Measurements from ENCODE around the gene ACKR4.

The ACKR4 gene

DNA sequence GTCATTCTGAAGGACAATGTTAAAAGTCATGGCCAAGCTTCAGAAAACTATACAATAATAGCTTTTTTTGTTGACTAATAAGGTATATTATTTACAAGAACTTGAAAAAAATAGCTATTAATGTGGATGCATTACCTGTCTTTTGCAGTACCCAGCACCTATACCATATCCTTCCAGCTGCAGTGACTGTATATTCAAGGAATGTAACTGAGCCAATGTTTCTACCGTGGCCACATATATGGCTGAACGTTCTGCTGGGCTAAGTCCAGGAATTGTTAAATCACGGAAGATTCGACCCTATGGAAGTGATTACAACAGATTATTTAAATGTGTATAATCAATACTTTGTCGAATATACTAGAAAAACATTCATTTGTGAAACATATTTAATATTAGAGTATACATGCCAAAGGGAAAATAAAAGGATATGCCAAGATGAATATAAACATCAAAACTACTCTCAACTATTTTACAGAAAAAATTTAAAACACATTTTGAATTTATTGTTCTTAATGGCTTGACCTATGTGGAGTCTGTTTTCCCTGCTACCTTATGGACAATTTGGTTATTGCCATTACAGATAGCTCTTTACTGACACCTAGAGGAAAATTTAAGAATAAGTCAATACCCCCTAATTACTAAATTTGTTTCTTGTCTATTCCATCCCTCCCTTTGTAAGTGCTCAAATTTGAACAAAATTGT, 44.9 kb downstream of the ACKR4 start:
- peak; percentile 73 for DNase-seq (ENCODE audit: low spot score)

DNA sequence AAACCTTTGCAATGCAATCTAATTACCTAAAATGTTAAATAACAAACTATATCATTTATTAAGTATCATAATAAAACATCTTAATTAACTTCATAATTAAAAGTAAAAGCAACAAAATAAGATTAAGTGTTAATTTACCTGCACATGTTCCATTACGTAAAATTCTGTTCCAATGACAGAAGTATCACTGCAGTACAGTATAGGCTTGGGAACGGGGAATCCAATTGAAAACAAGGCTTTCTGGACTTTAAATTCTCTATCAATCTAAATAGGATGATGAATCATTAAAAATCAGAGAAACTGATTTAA, 45.4 kb downstream of the ACKR4 start:
- DNase-seq (ENCODE audit: low spot score), result no peak

DNA sequence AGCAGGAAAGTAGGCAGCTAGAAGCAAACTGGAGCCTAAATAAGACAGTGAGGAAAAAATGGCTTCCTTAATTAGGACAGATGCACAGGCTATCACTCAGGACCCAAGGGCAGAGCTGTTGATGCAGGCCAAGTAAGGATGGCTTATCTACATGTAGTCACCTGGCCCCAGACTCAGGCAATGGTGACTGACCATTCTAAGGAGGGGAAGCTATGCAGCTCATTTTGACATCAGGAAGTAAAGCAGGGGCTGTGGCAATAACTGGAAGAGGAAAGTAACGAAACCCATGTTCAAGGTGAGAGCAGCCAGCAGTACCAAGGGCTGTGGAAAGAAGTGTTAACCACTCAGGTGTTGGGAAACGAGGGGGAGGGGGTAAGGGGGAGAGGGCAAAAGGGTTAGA, 46.3 kb downstream of the ACKR4 start:
- DNase-seq (ENCODE audit: low spot score), result no peak

DNA sequence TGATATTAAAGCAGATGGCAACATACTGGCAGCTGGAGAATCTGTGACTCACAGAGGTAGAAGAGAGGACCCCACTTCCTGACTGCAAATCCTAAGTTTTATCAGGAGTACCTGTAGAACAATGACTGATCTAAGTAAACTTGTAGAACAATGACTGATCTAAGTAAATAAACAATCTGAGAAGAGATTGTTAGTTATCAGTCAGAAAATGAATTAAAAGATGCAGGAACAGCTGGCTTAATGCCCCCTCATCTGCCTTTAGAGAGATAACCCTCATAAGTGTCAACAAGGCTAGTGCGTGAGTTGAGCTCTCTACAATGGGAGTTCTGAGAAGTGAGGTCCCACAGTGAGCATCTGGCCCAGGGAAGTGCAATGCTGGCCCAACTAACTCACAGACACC, 48.0 kb downstream of the ACKR4 start:
- no peak for DNase-seq (ENCODE audit: low spot score)

DNA sequence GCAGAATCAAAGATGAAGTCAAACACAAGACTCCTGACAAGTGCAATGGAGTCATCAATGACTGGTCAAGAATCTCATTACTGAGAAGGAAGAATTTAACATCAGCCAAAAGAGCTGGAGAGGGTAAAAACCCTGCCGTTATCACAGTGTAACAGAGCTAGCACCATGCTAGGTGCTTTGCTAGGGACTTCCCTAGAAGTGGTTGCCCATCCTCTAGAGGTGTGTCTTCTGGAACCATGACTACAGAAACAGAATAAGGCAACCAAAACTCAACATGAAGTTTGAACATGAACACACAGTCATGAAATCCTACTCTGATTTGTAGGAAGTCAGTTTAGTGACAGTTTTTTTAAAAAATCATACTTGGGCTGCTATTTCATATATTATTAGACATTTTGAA, 53.1 kb downstream of the ACKR4 start:
- no peak for DNase-seq (ENCODE audit: low spot score)
